T-helper 2 cell treated with Interferon-gamma antibody and Interleukin-4, amounts not matched to agents 5 μg/mL and 100 μg/mL, for 36 hours (primary cell): Measurements from ENCODE around the gene WAS.

Source experiments
- DNase-seq: peaks from one replicate; pipeline ENCODE4 v3.0.0; 2021; ENCODE audit warnings: low spot score
- H3K27ac Mint-ChIP-seq: one replicate; pipeline ENCODE4 v1.8.0; 2021; ENCODE audit warnings: mild to moderate bottlenecking, mixed read lengths
- H3K27me3 Mint-ChIP-seq: one replicate; pipeline ENCODE4 v1.8.0; 2021; ENCODE audit warnings: low read depth, mixed read lengths
- H3K36me3 Mint-ChIP-seq: one replicate; pipeline ENCODE4 v1.8.0; 2021; ENCODE audit warnings: low read depth, mixed read lengths
- H3K4me1 Mint-ChIP-seq: one replicate; pipeline ENCODE4 v1.8.0; 2021; ENCODE audit warnings: low read depth, mixed read lengths
- H3K4me3 Mint-ChIP-seq: one replicate; pipeline ENCODE4 v1.8.0; 2022; ENCODE audit warnings: mild to moderate bottlenecking, moderate library complexity, mixed read lengths
- H3K9me3 Mint-ChIP-seq: one replicate; pipeline ENCODE4 v1.8.0; 2021; ENCODE audit warnings: mixed read lengths

WAS gene

GRCh38 chrX:48711162-48711928 lies 27.7 kb downstream of the WAS start:
- Mint-ChIP-seq H3K27me3 (no peaks in the 10 kb centered on the region), H3K36me3 (peaks cover 35% of the 10 kb centered on the region), H3K9me3 (peaks cover 8% of the 10 kb centered on the region), H3K4me1 (peaks cover 59% of the 10 kb centered on the region), H3K4me3 (peak overlapping the region; percentile 85), H3K27ac (peak overlapping the region; percentile 96)
- DNase-seq = no peak

GRCh38 chrX:48711929-48712505 lies 28.4 kb downstream of the WAS start:
- DNase-seq = no peak
- Mint-ChIP-seq H3K9me3 (peaks cover 8% of the 10 kb centered on the region), H3K4me3 (peak overlapping the region; percentile 85), H3K36me3 (peaks cover 36% of the 10 kb centered on the region), H3K4me1 (peaks cover 64% of the 10 kb centered on the region), H3K27me3 (no peaks in the 10 kb centered on the region), H3K27ac (peak overlapping the region; percentile 96)

- Mint-ChIP-seq H3K4me3 (peak overlapping the region; percentile 85), H3K9me3 (peaks cover 8% of the 10 kb centered on the region), H3K36me3 (peaks cover 37% of the 10 kb centered on the region), H3K27me3 (no peaks in the 10 kb centered on the region), H3K4me1 (peaks cover 73% of the 10 kb centered on the region), H3K27ac (peak overlapping the region; percentile 96)
- DNase-seq = no peak
Measured at GRCh38 chrX:48713847-48714246, 30.2 kb downstream of the WAS start.

- DNase-seq = no peak
- H3K36me3 Mint-ChIP-seq = peaks cover 37% of the 10 kb centered on the region
- no peaks in the 10 kb centered on the region for H3K27me3 Mint-ChIP-seq
- H3K4me1 Mint-ChIP-seq = peaks cover 75% of the 10 kb centered on the region
- peak overlapping the region; percentile 85 for H3K4me3 Mint-ChIP-seq
- H3K27ac Mint-ChIP-seq = peak overlapping the region; percentile 96
- peaks cover 8% of the 10 kb centered on the region for H3K9me3 Mint-ChIP-seq
Measured at GRCh38 chrX:48714573-48714972, 31.0 kb downstream of the WAS start.

- no peak for DNase-seq
- Mint-ChIP-seq H3K27ac (peak overlapping the region; percentile 96), H3K9me3 (peaks cover 8% of the 10 kb centered on the region), H3K4me3 (peak overlapping the region; percentile 85), H3K36me3 (peaks cover 37% of the 10 kb centered on the region), H3K27me3 (no peaks in the 10 kb centered on the region), H3K4me1 (peaks cover 75% of the 10 kb centered on the region)
Measured at GRCh38 chrX:48715072-48715471, 31.5 kb downstream of the WAS start.

- no peak for DNase-seq
- Mint-ChIP-seq H3K4me3 (peak overlapping the region; percentile 25), H3K27ac (peak overlapping the region; percentile 96), H3K36me3 (peaks cover 28% of the 10 kb centered on the region), H3K27me3 (no peaks in the 10 kb centered on the region), H3K4me1 (peaks cover 68% of the 10 kb centered on the region), H3K9me3 (peaks cover 8% of the 10 kb centered on the region)
Measured at GRCh38 chrX:48715876-48716502, 32.4 kb downstream of the WAS start.

GRCh38 chrX:48719958-48720357 lies 36.4 kb downstream of the WAS start:
- H3K36me3 Mint-ChIP-seq = peaks cover 14% of the 10 kb centered on the region
- no peak overlapping the region for H3K27ac Mint-ChIP-seq
- no peak for DNase-seq
- H3K9me3 Mint-ChIP-seq = peaks cover 8% of the 10 kb centered on the region
- H3K4me3 Mint-ChIP-seq = no peak overlapping the region
- no peaks in the 10 kb centered on the region for H3K27me3 Mint-ChIP-seq
- H3K4me1 Mint-ChIP-seq = peaks cover 29% of the 10 kb centered on the region

- H3K4me3 Mint-ChIP-seq = no peak overlapping the region
- H3K9me3 Mint-ChIP-seq = peaks cover 6% of the 10 kb centered on the region
- peak; percentile 12 for DNase-seq
Measured at GRCh38 chrX:48720577-48721250, 37.1 kb downstream of the WAS start.

GRCh38 chrX:48721916-48722315 lies 38.3 kb downstream of the WAS start:
- Mint-ChIP-seq H3K9me3 (peaks cover 4% of the 10 kb centered on the region), H3K4me3 (no peak overlapping the region), H3K27me3 (no peaks in the 10 kb centered on the region), H3K36me3 (peaks cover 17% of the 10 kb centered on the region), H3K27ac (no peak overlapping the region), H3K4me1 (peaks cover 20% of the 10 kb centered on the region)
- no peak for DNase-seq

More at GRCh38 chrX:48720577-48721250, 37.1 kb downstream of the WAS start:
- Mint-ChIP-seq H3K4me1 (peaks cover 23% of the 10 kb centered on the region), H3K27ac (no peak overlapping the region), H3K27me3 (no peaks in the 10 kb centered on the region), H3K36me3 (peaks cover 14% of the 10 kb centered on the region)

- no peak overlapping the region for H3K4me3 Mint-ChIP-seq
Measured at GRCh38 chrX:48726596-48726995, 43.0 kb downstream of the WAS start.

GRCh38 chrX:48728653-48729052 lies 45.1 kb downstream of the WAS start:
- H3K27ac Mint-ChIP-seq = peak overlapping the region; percentile 32
- H3K4me1 Mint-ChIP-seq = peaks cover 27% of the 10 kb centered on the region
- H3K9me3 Mint-ChIP-seq = peaks cover 24% of the 10 kb centered on the region
- no peak for DNase-seq
- H3K27me3 Mint-ChIP-seq = no peaks in the 10 kb centered on the region
- no peak overlapping the region for H3K4me3 Mint-ChIP-seq
- peaks cover 30% of the 10 kb centered on the region for H3K36me3 Mint-ChIP-seq

More at GRCh38 chrX:48726596-48726995, 43.0 kb downstream of the WAS start:
- DNase-seq = no peak
- Mint-ChIP-seq H3K36me3 (peaks cover 30% of the 10 kb centered on the region), H3K9me3 (peaks cover 24% of the 10 kb centered on the region), H3K27me3 (no peaks in the 10 kb centered on the region), H3K27ac (no peak overlapping the region), H3K4me1 (peaks cover 27% of the 10 kb centered on the region)

GRCh38 chrX:48736303-48736702 lies 52.7 kb downstream of the WAS start:
- DNase-seq = no peak
- Mint-ChIP-seq H3K4me3 (peak overlapping the region; percentile 95), H3K36me3 (peaks cover 6% of the 10 kb centered on the region), H3K27me3 (no peaks in the 10 kb centered on the region), H3K4me1 (peaks cover 12% of the 10 kb centered on the region), H3K27ac (peak overlapping the region; percentile 97), H3K9me3 (no peaks in the 10 kb centered on the region)

GRCh38 chrX:48736878-48737212 lies 53.2 kb downstream of the WAS start:
- Mint-ChIP-seq H3K27ac (peak overlapping the region; percentile 97), H3K4me1 (peaks cover 12% of the 10 kb centered on the region)

More at GRCh38 chrX:48736878-48737212, 53.2 kb downstream of the WAS start:
- Mint-ChIP-seq H3K36me3 (peaks cover 6% of the 10 kb centered on the region), H3K9me3 (no peaks in the 10 kb centered on the region), H3K27me3 (no peaks in the 10 kb centered on the region), H3K4me3 (peak overlapping the region; percentile 95)
- no peak for DNase-seq
